Stimulated activated CD8-positive, alpha-beta memory T cell treated with anti-CD3 and anti-CD28 coated beads, Interleukin-12 subunit alpha, Interleukin-12 subunit beta, amount 100 ng/mL, for 4 hours (primary cell): ENCODE results near the gene SMARCAL1.

Source experiments
- DNase-seq: peaks from one replicate; pipeline ENCODE4 v3.0.0-alpha.2; 2020; ENCODE audit warnings: low read depth

The SMARCAL1 gene

GRCh38 chr2:216477283-216478035, 65.2 kb downstream of the SMARCAL1 start:
- no peak for DNase-seq

DNA sequence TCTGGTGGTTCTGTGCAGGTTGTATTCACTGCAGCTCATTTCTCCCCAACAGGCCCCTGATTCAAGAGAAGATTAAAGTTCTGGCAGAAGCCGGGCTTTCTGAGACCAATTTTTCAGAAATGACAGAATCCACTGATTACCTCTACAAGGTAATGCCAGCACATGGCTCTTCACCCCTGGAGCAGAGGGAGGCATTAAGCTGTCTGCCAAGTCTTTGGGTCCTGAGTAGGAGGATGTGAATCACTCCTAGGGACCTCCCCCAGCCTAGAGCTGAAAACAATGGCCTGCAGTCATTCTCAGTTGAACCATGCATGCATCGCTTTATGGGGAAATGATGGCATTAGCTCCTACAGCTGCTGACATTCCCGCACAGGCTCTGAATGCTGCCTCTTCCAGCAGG, 65.9 kb downstream of the SMARCAL1 start:
- DNase-seq = no peak

GRCh38 chr2:216478791-216479190, 66.5 kb downstream of the SMARCAL1 start:
- DNase-seq = no peak

DNA sequence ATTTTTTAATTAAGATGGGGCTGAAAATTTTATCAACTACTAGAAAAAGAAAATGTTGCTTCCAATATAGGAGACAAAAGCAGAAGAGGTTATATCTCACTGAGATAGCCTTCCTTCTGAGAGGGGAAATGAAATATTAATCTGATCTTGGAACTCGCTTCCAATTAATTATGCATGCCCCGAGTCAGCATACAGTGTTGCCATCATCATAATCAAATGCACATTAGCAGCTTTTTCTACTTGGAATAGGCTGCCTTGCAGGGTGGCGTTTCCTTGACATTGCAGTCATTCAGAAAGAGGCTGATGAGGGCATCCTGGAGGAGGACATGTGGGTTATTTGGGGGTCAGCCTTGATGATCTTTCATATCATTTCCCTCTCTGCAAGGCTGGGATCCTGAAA, 67.9 kb downstream of the SMARCAL1 start:
- no peak for DNase-seq

DNA sequence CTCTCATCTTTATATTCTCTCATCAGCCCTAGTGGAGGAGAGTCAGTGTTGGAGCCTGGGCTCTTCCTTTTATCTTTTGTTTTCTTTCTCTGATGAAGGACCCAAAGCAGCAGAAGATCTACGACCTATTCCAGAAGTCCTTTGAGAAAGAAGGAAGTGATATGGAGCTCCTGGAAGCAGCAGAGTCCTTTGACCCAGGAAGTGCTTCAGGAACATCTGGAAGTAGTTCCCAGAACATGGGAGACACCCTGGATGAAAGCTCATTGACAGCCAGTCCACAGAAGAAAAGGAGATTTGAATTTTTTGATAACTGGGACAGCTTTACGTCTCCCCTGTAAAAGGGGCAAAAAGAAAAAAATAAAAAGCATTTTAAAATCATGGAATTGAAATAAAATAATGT, 70.4 kb downstream of the SMARCAL1 start:
- no peak for DNase-seq

GRCh38 chr2:216485237-216485636, 73.0 kb downstream of the SMARCAL1 start:
- DNase-seq = no peak

DNA sequence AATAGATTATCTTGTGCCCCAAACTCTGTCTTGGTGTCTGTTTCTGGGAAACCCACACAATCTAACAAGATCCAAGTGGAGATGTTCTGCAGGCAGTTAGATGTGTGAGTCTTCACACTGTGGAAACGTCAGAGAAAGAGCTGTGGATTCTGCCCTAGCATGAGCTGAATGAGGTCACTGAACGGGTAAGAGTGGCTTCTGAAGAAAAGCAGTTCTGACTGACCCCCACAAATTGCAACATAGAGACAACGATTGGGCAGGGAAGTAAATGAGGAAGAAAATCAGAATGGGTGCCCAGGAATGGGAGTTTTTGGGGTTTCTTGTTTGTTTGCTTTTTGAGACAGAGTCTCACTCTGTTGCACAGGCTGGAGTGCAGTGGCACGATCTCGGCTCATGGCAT, 73.5 kb downstream of the SMARCAL1 start:
- DNase-seq = no peak

- DNase-seq = no peak
Observed at GRCh38 chr2:216486271-216486670, 74.0 kb downstream of the SMARCAL1 start.

GRCh38 chr2:216486708-216487107, 74.4 kb downstream of the SMARCAL1 start:
- DNase-seq = no peak

DNA sequence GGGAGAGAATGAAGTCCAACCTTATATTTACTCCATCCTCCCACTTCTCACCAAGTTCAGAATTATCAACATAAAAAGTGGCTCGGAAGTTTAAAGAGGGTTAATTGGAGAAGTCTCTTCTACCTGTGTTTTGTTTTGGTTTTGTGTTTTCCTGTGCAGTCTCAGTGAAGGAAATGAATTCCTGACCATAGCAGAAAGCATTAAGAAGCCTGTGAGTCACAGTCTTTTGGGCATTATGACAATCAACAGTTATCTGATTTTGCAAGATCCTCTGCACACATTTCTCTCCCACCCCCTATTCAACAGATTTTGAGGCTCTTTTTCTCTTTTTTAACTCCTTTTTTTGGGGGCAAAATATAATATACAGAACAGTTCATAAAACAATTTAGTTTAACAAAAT, 77.8 kb downstream of the SMARCAL1 start:
- no peak for DNase-seq

GRCh38 chr2:216491793-216492596, 79.7 kb downstream of the SMARCAL1 start:
- no peak for DNase-seq

DNA sequence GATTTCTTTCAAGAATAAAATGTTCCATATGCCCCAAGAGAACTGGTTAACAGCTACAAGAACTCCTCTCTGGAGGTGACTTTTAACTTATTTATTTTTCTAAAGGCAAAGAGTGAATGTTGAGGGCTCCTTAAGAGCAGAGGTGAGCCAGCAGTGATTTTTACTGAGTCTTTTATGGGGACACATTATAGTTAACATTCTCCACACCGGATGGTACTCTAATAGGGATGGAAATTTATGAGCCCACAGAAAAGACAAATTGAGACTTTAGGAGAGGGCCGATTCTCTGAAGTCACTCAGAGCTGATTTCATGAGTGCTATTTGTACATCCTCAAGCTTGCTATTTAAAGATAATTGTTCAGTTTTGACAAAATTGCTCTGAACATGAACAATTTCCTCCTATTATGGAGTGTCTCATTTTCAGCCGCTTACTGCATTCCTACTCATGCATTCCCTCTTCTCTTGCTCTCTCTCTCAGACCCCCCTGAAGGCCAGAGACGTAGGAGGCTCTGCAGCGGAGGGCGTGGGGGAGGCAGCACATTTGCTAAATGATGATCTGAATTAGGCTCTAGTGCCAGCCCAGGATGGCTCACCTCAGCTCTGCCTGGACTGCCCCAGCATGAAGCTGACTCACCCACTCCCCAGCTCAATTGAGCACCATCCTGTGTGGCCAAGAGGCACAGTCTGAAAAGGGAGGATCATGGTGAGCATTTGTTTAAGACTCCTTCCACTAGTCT, 80.5 kb downstream of the SMARCAL1 start:
- DNase-seq = no peak

DNA sequence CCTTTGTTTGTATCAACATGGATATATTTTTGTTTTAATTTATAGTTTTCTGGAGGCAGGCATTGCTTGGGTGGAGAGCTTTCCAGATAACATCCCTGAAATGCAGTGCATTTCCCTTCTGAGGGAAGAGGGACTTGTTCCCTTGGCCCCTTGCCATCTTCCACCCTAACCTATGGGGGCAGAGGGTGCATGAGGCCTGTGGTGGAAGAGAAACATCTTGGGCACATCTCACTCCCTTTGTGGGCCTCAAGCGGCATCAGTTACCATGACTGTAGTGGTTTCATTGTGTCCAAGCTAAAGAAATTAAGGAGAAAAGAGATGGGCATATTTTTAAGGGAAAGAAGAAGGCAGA, 81.0 kb downstream of the SMARCAL1 start:
- no peak for DNase-seq

GRCh38 chr2:216495656-216496055, 83.4 kb downstream of the SMARCAL1 start:
- DNase-seq = no peak

- DNase-seq = no peak
Observed at GRCh38 chr2:216497382-216498069, 85.2 kb downstream of the SMARCAL1 start.

GRCh38 chr2:216498070-216498378, 85.7 kb downstream of the SMARCAL1 start:
- no peak for DNase-seq

DNA sequence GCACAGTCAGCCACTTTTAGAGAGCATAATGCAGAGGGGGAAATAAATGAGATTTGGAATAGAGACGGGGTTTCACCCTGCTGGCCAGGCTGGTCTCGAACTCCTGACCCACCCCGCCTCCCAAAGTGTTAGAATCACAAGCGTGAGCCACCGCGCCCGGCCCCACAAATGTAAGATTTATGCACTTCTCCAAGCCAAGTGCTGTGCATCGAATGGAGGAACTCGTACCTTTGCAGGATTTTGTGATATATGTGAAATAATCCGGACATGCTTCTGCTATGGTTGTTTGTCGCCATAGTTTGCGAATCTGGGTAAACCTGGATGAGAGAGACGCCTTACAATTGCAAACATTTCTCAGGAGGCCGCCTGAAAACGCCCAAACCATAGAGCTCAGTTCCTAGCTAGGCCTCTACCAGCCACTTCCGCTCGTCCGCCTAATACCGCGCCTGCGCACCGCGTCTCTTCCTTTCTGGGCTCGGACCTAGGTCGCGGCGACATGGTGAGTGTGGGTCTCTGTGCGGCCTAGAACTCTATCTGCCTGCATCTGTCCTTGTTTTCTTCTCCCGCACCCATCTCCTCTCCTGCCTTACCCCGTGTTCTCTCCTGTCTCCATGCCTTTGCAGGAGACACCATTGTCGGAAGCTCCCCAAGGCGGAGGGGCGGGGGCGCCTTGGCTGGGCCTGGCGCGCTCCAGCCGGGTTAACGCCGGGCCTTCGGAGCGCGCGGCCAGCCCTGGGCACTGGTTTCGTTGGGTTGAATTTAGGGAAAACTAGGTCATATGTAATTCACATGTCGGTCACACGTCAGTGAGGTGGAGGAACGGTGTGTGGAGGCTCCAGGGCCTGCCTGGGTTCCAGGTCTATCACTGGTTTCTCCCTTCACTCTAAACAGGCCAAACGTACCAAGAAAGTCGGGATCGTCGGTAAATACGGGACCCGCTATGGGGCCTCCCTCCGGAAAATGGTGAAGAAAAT, 86.4 kb downstream of the SMARCAL1 start, which contains the start of gene RPL37A:
Gene RPL37A (plus strand): TSS at position 466 of the 974 bp plus-strand sequence. CDS start 31 bp downstream, at position 497.
- peak; percentile 80 for DNase-seq

GRCh38 chr2:216499641-216500218, 87.4 kb downstream of the SMARCAL1 start:
- no peak for DNase-seq

DNA sequence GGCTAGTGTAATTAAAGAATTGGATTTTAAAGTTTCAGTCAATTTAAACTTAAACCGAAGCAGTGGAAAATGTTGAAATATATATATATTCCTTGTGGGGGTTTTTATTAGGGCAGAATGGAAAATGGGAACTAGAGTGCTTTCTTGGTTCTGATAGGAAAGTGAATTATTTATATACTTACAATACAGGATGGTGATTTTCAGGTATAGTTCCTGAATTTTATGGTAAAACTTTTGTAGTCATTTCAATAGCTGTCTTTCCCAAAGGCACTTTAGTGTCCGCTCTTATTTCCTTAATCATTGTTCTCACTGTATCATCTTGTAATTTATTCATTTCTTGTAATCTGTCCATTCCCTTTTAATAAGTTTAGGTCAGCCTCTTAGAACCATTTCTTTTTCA, 88.3 kb downstream of the SMARCAL1 start:
- no peak for DNase-seq

DNA sequence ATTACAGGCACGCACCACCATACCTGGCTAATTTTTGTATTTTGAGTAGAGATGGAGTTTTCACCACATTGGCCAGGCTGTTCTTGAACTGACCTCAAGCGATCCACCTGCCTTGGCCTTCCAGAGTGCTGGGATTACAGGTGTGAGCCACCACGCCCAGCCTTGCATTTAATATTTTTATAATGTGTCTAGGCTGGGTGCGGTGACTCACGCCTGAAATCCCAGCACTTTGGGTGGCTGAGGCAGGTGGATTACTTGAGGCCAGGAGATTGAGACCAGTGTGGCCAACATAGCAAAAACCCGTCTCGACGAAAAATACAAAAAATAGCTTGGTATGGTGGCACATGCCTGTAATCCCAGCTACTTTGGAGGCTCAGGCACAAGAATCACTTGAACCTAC, 89.6 kb downstream of the SMARCAL1 start:
- DNase-seq = no peak
